Transverse colon (tissue), 4 donors: ENCODE results near the gene TOX2. TPM values are rescaled to one million over a fixed set of nuclear protein-coding genes. Genes with fewer than 3 reads are reported as not detected.

Experiments
- DNase-seq: peaks from one replicate; pipeline ENCODE4 v3.0.0-alpha.2; 2019
- H3K27ac ChIP-seq, 4 donors: fragments of 200-600 bp; sonication (generic); 2 replicates each; pipeline ENCODE4 v1.5.1; 2016 to 2018; ENCODE audit warnings: inconsistent platforms in 4 of 4
- H3K27me3 ChIP-seq: fragments of 200-600 bp; sonication (generic); 2 replicates; pipeline ENCODE4 v1.5.1; 2017; ENCODE audit warnings: inconsistent platforms
- H3K36me3 ChIP-seq, 4 donors: fragments of 200-600 bp; sonication (generic); 2 replicates each; pipeline ENCODE4 v1.5.1; 2017 to 2019; ENCODE audit warnings: inconsistent platforms in 4 of 4
- H3K4me1 ChIP-seq, 4 donors: fragments of 200-600 bp; sonication (generic); 2 replicates each; pipeline ENCODE4 v1.5.1; 2017 to 2020; ENCODE audit warnings: inconsistent platforms in 4 of 4
- H3K4me3 ChIP-seq, 4 donors: fragments of 200-600 bp; sonication (generic); 1 replicate in 1 of 4; 2 replicates in 3 of 4; pipeline versions ENCODE4 v1.5.1 to v1.6.1; 2017 to 2019; ENCODE audit warnings: inconsistent platforms in 4 of 4
- H3K9me3 ChIP-seq, 2 donors: fragments of 200-600 bp; sonication (generic); 2 replicates each; pipeline ENCODE4 v1.5.1; 2017 to 2019; ENCODE audit warnings: inconsistent platforms in 2 of 2
- EP300 ChIP-seq: sonication (generic); formaldehyde crosslinking; IDR thresholded peaks from one replicate; pipeline ENCODE4 v1.6.1; 2017; ENCODE audit warnings: antibody characterized with exemption, low read depth
- POLR2A ChIP-seq: fragments of 450-650 bp; IDR thresholded peaks from one replicate; pipeline ENCODE4 v1.6.1; 2016; ENCODE audit warnings: antibody characterized with exemption, mild to moderate bottlenecking, moderate library complexity
- POLR2AphosphoS5 ChIP-seq, 3 donors: sonication (generic); formaldehyde crosslinking; IDR thresholded peaks; one replicate each; pipeline ENCODE4 v1.6.1; 2016; ENCODE audit warnings: antibody characterized with exemption in 3 of 3
- WGBS, 2 donors: methylation state at CpG; one replicate each; pipeline ENCODE4 v1.1.5; 2018; ENCODE audit warnings: low coverage in 1 of 2; 5-methylcytosine and 5-hydroxymethylcytosine counted together
- in situ Hi-C, 4 donors: fragments of 200-750 bp; cut with MboI; loops; one replicate each; pipeline versions ENCODE4 v1.15.0 to v1.15.1; 2017; ENCODE audit warnings: low sequenced_read_pairs in 3 of 4, low pct_ligation_motif_present in 1 of 4, low pct_unique_long_range_greater_than_20kb in 1 of 4
- intact Hi-C: fragments of 100-400 bp; cut with DNase I; formaldehyde crosslinking; loops from one replicate; pipeline ENCODE4 v1.15.1; 2023; ENCODE audit warnings: low total_unique reads
- total RNA-seq, 4 donors: library from RNA; depleted of rRNA; stranded (reverse); fragments of >200 nt; gene quantifications; one replicate each; pipeline ENCODE4 v1.1.0, GENCODE V29; 2016
- TF ChIP-seq, protein P1 (sequence below), 5 experiments: fragments of 200-600 bp in 3 of 5; fragments of 450-650 bp in 2 of 5; sonication (generic) in 3 of 5; IDR thresholded peaks; 1 replicate in 2 of 5; 2 replicates in 3 of 5; pipeline ENCODE4 v1.5.1; 2016 to 2017; ENCODE audit warnings: antibody characterized with exemption in 5 of 5, inconsistent platforms in 3 of 5, mild to moderate bottlenecking in 2 of 5, moderate library complexity in 1 of 5

Gene TOX2
- total RNA-seq, 4 donors from 2014 or later: 1.5 to 15.7 (median 6.8) TPM

DNA sequence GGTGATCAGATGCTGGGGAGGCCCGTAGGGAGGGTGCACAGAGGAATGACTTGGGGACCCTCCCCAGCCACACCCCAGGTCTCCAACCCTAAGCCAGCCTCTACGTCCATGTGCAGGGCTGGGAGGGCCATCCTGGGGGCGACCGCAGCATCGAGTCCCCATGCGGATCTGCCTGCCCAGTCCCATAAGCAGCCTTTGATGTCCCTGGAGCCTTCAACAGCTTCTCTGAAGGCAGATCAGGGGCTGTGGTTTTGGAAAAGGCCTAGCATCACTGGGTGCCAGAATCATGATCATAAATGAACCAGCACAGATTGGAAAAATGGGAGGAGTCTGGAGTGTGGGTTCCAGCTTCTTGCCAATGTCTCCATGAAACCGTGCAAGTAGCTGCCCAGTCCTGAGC is 22.9 kb downstream of the TOX2 start:
- Histone ChIP-seq H3K27me3 (no peaks in the 10 kb centered on the region), H3K36me3 (no peaks in the 10 kb centered on the region), H3K4me1 (peaks cover 0 to 34% (median 29%) of the 10 kb centered on the region in 4 donors), H3K4me3 (no peak overlapping the region), H3K9me3 (no peaks in the 10 kb centered on the region), H3K27ac (no peak overlapping the region)
- in situ Hi-C loops: no loop called here
- DNase-seq: no peak
- intact Hi-C loops: no loop called here
- WGBS, 2 donors: 88% methylated on average over 7 of the region's 7 CpGs; no CpG with 5 or more reads in 1 of the 2 donors
- TF ChIP-seq, protein P1, sequence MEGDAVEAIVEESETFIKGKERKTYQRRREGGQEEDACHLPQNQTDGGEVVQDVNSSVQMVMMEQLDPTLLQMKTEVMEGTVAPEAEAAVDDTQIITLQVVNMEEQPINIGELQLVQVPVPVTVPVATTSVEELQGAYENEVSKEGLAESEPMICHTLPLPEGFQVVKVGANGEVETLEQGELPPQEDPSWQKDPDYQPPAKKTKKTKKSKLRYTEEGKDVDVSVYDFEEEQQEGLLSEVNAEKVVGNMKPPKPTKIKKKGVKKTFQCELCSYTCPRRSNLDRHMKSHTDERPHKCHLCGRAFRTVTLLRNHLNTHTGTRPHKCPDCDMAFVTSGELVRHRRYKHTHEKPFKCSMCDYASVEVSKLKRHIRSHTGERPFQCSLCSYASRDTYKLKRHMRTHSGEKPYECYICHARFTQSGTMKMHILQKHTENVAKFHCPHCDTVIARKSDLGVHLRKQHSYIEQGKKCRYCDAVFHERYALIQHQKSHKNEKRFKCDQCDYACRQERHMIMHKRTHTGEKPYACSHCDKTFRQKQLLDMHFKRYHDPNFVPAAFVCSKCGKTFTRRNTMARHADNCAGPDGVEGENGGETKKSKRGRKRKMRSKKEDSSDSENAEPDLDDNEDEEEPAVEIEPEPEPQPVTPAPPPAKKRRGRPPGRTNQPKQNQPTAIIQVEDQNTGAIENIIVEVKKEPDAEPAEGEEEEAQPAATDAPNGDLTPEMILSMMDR (IDR thresholded peaks at IDR 0.05): no peak
- no peak for TF ChIP-seq POLR2AphosphoS5 (IDR thresholded peaks at IDR 0.05)
- no peak for TF ChIP-seq EP300
- TF ChIP-seq POLR2A: no peak

DNA sequence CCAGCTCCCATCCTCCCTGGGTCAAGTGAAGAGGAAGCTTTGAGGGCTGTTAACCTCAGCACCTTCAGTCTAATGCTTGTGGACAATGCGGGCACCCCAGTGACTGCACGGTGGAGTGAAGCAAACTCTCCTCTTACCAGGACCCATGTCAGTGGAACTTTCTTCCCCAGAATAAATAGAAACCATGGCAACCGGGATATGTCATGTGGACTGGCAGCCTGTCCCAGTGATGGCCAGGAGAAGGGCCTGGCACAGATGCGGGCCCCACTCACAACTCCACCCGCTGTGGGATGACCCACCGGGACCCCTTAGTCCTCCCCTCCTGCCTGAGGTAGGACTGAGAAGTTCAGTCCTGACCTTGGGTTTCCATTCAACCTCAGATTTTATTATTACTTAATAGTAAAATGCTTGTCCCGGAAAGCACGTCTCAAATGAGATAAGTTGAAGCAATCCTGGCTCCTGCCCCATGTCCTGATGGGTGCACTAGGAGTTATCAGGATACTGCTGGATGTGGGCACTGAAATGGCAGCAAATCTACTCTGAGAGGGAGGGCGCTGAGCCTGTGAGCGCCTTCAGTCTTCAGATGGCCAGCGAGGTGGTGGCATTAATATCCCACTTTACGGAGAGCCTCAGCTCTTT is 23.5 kb downstream of the TOX2 start:
- H3K27ac ChIP-seq: no peak overlapping the region
- H3K4me3 ChIP-seq: no peak overlapping the region
- no peaks in the 10 kb centered on the region for H3K27me3 ChIP-seq
- peaks cover 0 to 39% (median 30%) of the 10 kb centered on the region in 4 donors for H3K4me1 ChIP-seq
- in situ Hi-C loops (no loop called here), intact Hi-C loops (no loop called here)
- WGBS, 2 donors: 85% methylated on average over 12 of the region's 12 CpGs; no CpG with 5 or more reads in 1 of the 2 donors
- no peaks in the 10 kb centered on the region for H3K9me3 ChIP-seq
- no peak for DNase-seq
- no peaks in the 10 kb centered on the region for H3K36me3 ChIP-seq
- TF ChIP-seq, protein P1 (IDR thresholded peaks at IDR 0.05): no peak
- TF ChIP-seq EP300 (no peak), POLR2A (no peak), POLR2AphosphoS5 (IDR thresholded peaks at IDR 0.05) (no peak)

DNA sequence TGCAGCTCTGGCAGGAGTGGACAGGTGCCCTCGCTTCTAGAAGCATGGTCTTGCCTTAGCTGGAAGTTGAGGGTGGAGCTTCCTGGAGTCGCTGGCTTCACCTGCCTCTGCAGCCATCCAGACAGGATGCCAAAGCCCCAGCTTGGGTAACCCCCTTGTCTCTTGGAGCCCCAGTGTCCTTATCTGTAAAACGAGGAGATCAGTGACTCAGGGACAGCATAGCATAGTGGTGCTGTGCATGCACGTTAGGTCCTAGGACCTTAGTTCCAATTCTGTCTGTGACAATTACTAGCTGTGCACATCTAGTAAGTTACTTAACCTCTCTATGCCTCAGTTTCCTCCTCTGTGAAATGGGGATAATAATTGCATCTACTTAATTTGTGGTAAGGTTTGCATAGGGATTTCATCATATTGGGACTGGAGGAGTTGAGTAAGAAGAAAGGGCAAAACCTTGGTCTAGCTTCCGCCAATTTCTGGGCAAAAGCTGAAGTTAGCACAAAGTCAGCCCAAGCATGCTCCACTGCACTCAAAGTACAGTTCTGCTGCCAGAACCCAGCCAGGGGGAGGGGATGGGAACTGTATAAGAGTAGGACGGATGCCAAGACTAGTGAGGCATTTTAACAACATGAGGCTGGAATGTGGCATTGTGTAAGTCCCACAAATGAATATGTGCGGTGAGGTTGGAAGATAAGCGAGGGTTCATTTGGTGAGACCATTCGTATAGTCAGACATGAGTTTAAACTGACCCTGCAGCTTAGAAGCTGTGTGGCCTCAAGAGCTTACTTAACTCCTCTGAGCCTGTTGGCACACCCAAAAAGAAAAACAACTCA is 24.5 kb downstream of the TOX2 start:
- DNase-seq: peak; percentile 46
- in situ Hi-C loops: no loop called here

DNA sequence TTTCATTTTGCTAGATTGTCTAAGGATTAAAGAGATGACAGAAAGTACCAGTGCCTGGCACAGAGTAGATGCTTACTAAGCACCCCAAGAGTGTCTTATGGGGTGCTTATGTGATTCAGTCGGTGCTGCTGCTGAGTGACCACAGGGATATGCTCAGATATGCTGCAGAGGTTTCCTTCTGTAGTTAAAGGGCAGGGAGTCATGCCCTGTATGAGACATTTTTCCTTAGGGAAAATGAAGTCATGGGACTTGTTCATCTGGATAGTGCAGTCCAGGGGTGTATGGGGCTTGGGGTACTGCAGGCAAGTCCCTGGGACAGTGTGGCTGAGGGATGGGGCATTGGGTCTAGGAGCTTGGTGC is 25.1 kb downstream of the TOX2 start:
- no peaks in the 10 kb centered on the region for H3K9me3 ChIP-seq
- DNase-seq: no peak
- in situ Hi-C loops (no loop called here), intact Hi-C loops (no loop called here)
- peaks cover 0 to 43% (median 31%) of the 10 kb centered on the region in 4 donors for H3K4me1 ChIP-seq
- WGBS, 2 donors: 53% methylated on average over 1 of the region's 1 CpG; no CpG with 5 or more reads in 1 of the 2 donors
- no peaks in the 10 kb centered on the region for H3K36me3 ChIP-seq
- H3K27ac ChIP-seq: no peak overlapping the region
- TF ChIP-seq POLR2A (no peak), EP300 (no peak), POLR2AphosphoS5 (IDR thresholded peaks at IDR 0.05) (no peak)
- TF ChIP-seq, protein P1 (IDR thresholded peaks at IDR 0.05): no peak
- H3K27me3 ChIP-seq: no peaks in the 10 kb centered on the region
- H3K4me3 ChIP-seq: no peak overlapping the region

More for the DNA sequence above, 24.5 kb downstream of the TOX2 start:
- 47 to 53% methylated on average over 4 to 9 of the region's 9 CpGs for WGBS, 2 donors
- Histone ChIP-seq H3K9me3 (no peaks in the 10 kb centered on the region), H3K27me3 (no peaks in the 10 kb centered on the region), H3K4me1 (peaks cover 0 to 43% (median 31%) of the 10 kb centered on the region in 4 donors), H3K4me3 (no peak overlapping the region), H3K27ac (no peak overlapping the region), H3K36me3 (no peaks in the 10 kb centered on the region)
- no peak for TF ChIP-seq EP300
- no peak for TF ChIP-seq POLR2A
- TF ChIP-seq, protein P1 (IDR thresholded peaks at IDR 0.05): no peak
- TF ChIP-seq POLR2AphosphoS5 (IDR thresholded peaks at IDR 0.05): peak in 1 of 3 donors; percentile 25
- intact Hi-C loops: no loop called here
